Measurements from ENCODE around the gene ERVFRD-1. TPM values are rescaled to one million over a fixed set of nuclear protein-coding genes. Genes with fewer than 3 reads are reported as not detected.

Gene ERVFRD-1
- total and polyA plus RNA-seq, 4 donors = 0.06 to 0.26 (median 0.13) TPM

DNA sequence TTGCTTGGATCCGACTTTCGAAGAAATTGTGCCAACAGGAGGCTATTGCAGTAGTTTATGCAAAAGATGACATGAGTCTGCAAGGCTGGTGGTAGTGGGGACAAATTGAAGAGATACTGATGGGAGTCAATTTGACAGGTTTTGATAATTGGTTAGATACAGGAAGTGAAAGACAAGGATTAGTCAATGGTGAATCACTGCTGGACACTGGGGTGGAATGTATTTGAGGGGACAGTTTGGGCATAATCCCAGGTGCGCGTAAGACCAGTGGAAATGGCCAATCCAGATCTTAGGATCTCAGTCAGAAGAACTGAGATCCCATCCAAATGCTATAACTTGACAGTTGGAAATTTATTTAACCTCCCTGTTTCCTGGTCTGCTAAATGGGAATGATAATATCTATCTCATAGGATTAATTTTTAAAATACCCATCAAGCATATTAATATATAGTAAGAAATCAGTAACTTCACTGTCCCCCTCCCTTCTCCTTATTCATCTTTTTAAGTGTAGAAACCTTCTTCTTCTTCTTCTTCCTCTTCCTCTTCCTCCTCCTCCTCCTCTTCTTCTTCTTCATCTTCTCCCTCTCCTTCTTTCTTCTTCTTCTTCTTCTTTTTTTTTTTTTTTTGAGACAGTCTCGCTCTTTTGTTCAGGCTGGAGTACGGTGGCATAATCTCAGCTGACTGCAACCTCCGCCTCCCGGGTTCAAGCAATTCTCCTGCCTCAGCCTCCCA, 30.9 kb upstream of the ERVFRD-1 start:
- no peak overlapping the region for H3K9ac ChIP-seq (ENCODE audit: insufficient read depth in 1 of 2, low read length in 2 of 2)
- no peak overlapping the region for H3K27ac ChIP-seq (ENCODE audit: low read depth in 1 of 2, low read length in 1 of 2)
- 96 to 97% methylated on average over 8 of the region's 8 CpGs for WGBS, 2 donors
- no peak overlapping the region for H3K4me3 ChIP-seq
- ATAC-seq (ENCODE audit: insufficient read depth, low FRiP score) (no peak), DNase-seq (no peak)
- no peaks in the 10 kb centered on the region for H3K4me1 ChIP-seq (ENCODE audit: control insufficient read depth in 5 of 5, insufficient read depth in 5 of 5, low read length in 5 of 5)
- TF ChIP-seq, protein P1, sequence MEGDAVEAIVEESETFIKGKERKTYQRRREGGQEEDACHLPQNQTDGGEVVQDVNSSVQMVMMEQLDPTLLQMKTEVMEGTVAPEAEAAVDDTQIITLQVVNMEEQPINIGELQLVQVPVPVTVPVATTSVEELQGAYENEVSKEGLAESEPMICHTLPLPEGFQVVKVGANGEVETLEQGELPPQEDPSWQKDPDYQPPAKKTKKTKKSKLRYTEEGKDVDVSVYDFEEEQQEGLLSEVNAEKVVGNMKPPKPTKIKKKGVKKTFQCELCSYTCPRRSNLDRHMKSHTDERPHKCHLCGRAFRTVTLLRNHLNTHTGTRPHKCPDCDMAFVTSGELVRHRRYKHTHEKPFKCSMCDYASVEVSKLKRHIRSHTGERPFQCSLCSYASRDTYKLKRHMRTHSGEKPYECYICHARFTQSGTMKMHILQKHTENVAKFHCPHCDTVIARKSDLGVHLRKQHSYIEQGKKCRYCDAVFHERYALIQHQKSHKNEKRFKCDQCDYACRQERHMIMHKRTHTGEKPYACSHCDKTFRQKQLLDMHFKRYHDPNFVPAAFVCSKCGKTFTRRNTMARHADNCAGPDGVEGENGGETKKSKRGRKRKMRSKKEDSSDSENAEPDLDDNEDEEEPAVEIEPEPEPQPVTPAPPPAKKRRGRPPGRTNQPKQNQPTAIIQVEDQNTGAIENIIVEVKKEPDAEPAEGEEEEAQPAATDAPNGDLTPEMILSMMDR (IDR thresholded peaks at IDR 0.05; ENCODE audit: control extremely low read depth, extremely low read depth) = no peak
- H3K9me3 ChIP-seq (ENCODE audit: control insufficient read depth in 4 of 4, insufficient read depth in 3 of 4, low read length in 3 of 4) = no peaks in the 10 kb centered on the region
- H3K36me3 ChIP-seq (ENCODE audit: control insufficient read depth in 4 of 4, insufficient read depth in 4 of 4, low read length in 4 of 4) = no peaks in the 10 kb centered on the region
- H3K27me3 ChIP-seq (ENCODE audit: control insufficient read depth in 3 of 3, insufficient read depth in 3 of 3, low read length in 2 of 3) = no peaks in the 10 kb centered on the region

DNA sequence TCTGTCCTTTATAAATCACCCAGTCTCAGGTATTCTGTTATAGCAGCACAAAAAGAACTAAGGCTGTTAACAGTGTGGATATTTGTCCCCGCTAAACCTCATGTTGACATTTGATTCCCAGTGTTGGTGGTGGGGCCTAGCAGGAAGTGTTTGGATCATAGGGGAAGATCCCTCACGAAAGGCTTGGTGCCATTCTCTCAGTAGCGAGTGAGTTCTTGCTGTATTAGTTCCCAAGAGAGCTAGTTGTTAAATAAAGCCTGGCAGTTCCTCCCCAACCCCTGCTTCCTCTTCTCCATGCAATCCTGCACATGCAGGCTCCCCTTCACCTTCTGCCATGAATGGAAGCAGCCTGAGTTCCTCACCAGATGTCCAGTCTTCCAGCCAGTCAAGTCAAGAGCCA, 29.8 kb upstream of the ERVFRD-1 start:
- ATAC-seq (ENCODE audit: insufficient read depth, low FRiP score) (no peak), DNase-seq (no peak)
- no peak overlapping the region for H3K9ac ChIP-seq (ENCODE audit: insufficient read depth in 1 of 2, low read length in 2 of 2)
- TF ChIP-seq, protein P1 (IDR thresholded peaks at IDR 0.05; ENCODE audit: control extremely low read depth, extremely low read depth) = no peak
- no peaks in the 10 kb centered on the region for H3K9me3 ChIP-seq (ENCODE audit: control insufficient read depth in 4 of 4, insufficient read depth in 3 of 4, low read length in 3 of 4)
- no peak overlapping the region for H3K27ac ChIP-seq (ENCODE audit: low read depth in 1 of 2, low read length in 1 of 2)
- no peaks in the 10 kb centered on the region for H3K27me3 ChIP-seq (ENCODE audit: control insufficient read depth in 3 of 3, insufficient read depth in 3 of 3, low read length in 2 of 3)
- H3K4me3 ChIP-seq = no peak overlapping the region
- WGBS, 2 donors = 83 to 89% methylated on average over 3 of the region's 3 CpGs
- H3K4me1 ChIP-seq (ENCODE audit: control insufficient read depth in 5 of 5, insufficient read depth in 5 of 5, low read length in 5 of 5) = no peaks in the 10 kb centered on the region
- H3K36me3 ChIP-seq (ENCODE audit: control insufficient read depth in 4 of 4, insufficient read depth in 4 of 4, low read length in 4 of 4) = no peaks in the 10 kb centered on the region

DNA sequence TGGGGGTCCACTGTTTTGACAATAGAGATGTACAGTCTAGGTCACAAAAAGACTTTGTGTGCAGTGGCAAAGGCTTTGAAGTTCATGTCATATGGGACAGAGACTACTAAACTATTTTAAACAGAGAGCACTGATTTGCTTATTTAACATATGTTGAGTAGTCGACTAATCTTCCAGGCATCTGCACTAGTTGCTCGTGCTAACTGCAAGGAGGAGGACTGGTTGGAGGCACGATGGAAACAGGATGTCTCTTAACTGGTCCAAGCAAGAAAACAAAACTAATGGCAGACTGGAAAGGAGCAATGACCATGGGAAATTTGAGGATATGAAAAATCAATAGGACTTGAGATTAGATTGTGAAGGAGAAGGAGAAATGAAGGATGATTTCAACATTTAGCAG, 28.5 kb upstream of the ERVFRD-1 start:
- Histone ChIP-seq H3K9me3 (ENCODE audit: control insufficient read depth in 4 of 4, insufficient read depth in 3 of 4, low read length in 3 of 4) (no peaks in the 10 kb centered on the region), H3K27me3 (ENCODE audit: control insufficient read depth in 3 of 3, insufficient read depth in 3 of 3, low read length in 2 of 3) (no peaks in the 10 kb centered on the region), H3K4me1 (ENCODE audit: control insufficient read depth in 5 of 5, insufficient read depth in 5 of 5, low read length in 5 of 5) (no peaks in the 10 kb centered on the region), H3K27ac (ENCODE audit: low read depth in 1 of 2, low read length in 1 of 2) (no peak overlapping the region), H3K4me3 (no peak overlapping the region), H3K9ac (ENCODE audit: insufficient read depth in 1 of 2, low read length in 2 of 2) (no peak overlapping the region), H3K36me3 (ENCODE audit: control insufficient read depth in 4 of 4, insufficient read depth in 4 of 4, low read length in 4 of 4) (peaks cover 4 to 6% (median 5%) of the 10 kb centered on the region in 4 donors)
- TF ChIP-seq, protein P1 (IDR thresholded peaks at IDR 0.05; ENCODE audit: control extremely low read depth, extremely low read depth) = no peak
- ATAC-seq (ENCODE audit: insufficient read depth, low FRiP score) = no peak
- 85 to 90% methylated on average over 3 of the region's 3 CpGs for WGBS, 2 donors
- DNase-seq = no peak
